Astrocyte (in vitro differentiated cells and primary cell): Measurements from ENCODE around the gene CD34.

Experiments
- EZH2 ChIP-seq: IDR thresholded peaks from 2 replicates; pipeline ENCODE4 v1.6.1; 2012; ENCODE audit warnings: mild to moderate bottlenecking, low read length, inconsistent platforms; ENCODE audit not compliant: insufficient read depth
- TF ChIP-seq, protein P1 (sequence below): IDR thresholded peaks from 2 replicates; pipeline ENCODE4 v1.5.1; 2011; ENCODE audit warnings: low read depth, mild to moderate bottlenecking, inconsistent platforms, low read length, moderate library complexity; ENCODE audit not compliant: insufficient read depth

DNA sequence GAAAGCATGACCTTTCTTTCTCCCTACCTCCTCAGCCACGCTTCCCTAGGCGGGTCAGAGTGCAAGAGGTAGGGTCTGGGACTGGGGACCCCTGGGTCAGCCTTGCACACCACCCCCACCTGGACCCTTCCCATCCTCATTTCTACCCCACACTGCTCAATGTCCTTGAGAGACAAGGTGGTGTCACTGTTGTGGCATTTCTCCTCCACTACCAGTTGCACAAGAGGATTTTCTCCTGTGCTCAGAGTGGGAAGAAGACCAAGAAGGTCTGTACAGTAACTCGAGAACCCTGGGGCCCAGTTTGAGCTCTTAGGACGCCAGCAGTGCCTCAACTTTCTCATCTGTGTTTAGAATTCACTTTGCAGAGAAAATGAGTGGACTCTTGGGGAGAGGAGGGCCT is 49.4 kb upstream of the CD34 start:
- TF ChIP-seq, protein P1, sequence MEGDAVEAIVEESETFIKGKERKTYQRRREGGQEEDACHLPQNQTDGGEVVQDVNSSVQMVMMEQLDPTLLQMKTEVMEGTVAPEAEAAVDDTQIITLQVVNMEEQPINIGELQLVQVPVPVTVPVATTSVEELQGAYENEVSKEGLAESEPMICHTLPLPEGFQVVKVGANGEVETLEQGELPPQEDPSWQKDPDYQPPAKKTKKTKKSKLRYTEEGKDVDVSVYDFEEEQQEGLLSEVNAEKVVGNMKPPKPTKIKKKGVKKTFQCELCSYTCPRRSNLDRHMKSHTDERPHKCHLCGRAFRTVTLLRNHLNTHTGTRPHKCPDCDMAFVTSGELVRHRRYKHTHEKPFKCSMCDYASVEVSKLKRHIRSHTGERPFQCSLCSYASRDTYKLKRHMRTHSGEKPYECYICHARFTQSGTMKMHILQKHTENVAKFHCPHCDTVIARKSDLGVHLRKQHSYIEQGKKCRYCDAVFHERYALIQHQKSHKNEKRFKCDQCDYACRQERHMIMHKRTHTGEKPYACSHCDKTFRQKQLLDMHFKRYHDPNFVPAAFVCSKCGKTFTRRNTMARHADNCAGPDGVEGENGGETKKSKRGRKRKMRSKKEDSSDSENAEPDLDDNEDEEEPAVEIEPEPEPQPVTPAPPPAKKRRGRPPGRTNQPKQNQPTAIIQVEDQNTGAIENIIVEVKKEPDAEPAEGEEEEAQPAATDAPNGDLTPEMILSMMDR: no peak
- TF ChIP-seq EZH2: no peak
